GM10248 (cell line): Measurements from ENCODE around the gene ARID5B.

ENCODE experiments used
- CTCF ChIA-PET: fragments of 300-600 bp; sonication (Branson Sonifier 250); formaldehyde crosslinking; extraction: SDS; loops from one replicate; lab custom pipeline; 2021; ENCODE audit warnings: antibody characterized with exemption; lab: Yijun Ruan, JAX
- POLR2A ChIA-PET: fragments of 350-650 bp; sonication (Branson Sonifier 250); formaldehyde crosslinking; extraction: SDS; loops from one replicate; lab custom pipeline; 2020; ENCODE audit warnings: antibody characterized with exemption; lab: Yijun Ruan, JAX
- DNase-seq: peaks from one replicate; pipeline ENCODE4 v3.0.0; 2012; ENCODE audit errors: extremely low spot score
- TF ChIP-seq, protein P1 (sequence below): IDR thresholded peaks from 2 replicates; pipeline ENCODE4 v1.5.1; 2012; ENCODE audit warnings: mild to moderate bottlenecking, low read depth; ENCODE audit errors: extremely low read depth, missing control alignments, control extremely low read depth

The ARID5B gene

DNA sequence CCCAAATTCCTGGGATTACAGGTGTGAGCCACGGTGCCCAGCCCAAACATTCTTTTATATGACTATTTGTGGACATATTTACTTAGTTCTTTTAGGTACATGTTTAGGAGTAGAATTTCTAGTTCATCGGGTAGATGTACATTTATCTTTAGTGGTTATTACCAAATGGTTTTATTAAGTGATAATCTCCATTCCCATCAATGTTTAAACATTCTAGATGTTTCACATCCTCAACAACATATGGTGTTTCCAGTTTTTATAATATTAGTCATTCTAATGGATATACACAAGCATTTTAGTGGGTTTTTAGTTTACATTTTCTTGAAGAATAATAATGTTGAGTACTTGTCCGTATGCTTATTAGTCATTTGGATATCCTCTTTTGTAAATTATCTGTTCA is 235.4 kb downstream of the ARID5B start:
- ChIA-PET POLR2A (no interaction called here), CTCF (no interaction called here)
- DNase-seq: no peak
- TF ChIP-seq, protein P1, sequence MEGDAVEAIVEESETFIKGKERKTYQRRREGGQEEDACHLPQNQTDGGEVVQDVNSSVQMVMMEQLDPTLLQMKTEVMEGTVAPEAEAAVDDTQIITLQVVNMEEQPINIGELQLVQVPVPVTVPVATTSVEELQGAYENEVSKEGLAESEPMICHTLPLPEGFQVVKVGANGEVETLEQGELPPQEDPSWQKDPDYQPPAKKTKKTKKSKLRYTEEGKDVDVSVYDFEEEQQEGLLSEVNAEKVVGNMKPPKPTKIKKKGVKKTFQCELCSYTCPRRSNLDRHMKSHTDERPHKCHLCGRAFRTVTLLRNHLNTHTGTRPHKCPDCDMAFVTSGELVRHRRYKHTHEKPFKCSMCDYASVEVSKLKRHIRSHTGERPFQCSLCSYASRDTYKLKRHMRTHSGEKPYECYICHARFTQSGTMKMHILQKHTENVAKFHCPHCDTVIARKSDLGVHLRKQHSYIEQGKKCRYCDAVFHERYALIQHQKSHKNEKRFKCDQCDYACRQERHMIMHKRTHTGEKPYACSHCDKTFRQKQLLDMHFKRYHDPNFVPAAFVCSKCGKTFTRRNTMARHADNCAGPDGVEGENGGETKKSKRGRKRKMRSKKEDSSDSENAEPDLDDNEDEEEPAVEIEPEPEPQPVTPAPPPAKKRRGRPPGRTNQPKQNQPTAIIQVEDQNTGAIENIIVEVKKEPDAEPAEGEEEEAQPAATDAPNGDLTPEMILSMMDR: no peak
